HG03378 (cell line): ENCODE data around the gene PEA15.

Experiments used
- ATAC-seq: cut with Tn5 transposase; IDR thresholded peaks from one replicate; pipeline ENCODE4 v1.9.1; 2021; ENCODE audit warnings: mild to moderate bottlenecking, moderate library complexity; ENCODE audit not compliant: unreplicated experiment

PEA15 gene

GRCh38 chr1:160236806-160237205 is 31.6 kb downstream of the PEA15 start:
- no peak for ATAC-seq

GRCh38 chr1:160237558-160237957 is 32.4 kb downstream of the PEA15 start:
- ATAC-seq, result no peak

GRCh38 chr1:160238408-160238807 is 33.2 kb downstream of the PEA15 start:
- ATAC-seq, result no peak

- ATAC-seq, result no peak
These were observed 34.6 kb downstream of the PEA15 start for GRCh38 chr1:160239582-160240299.

GRCh38 chr1:160243767-160244166 is 38.6 kb downstream of the PEA15 start:
- ATAC-seq, result no peak

GRCh38 chr1:160244209-160244608 is 39.0 kb downstream of the PEA15 start:
- ATAC-seq, result no peak

GRCh38 chr1:160245434-160245833 is 40.2 kb downstream of the PEA15 start:
- ATAC-seq, result no peak

GRCh38 chr1:160247053-160247452 is 41.9 kb downstream of the PEA15 start:
- no peak for ATAC-seq

GRCh38 chr1:160251011-160251410 is 45.8 kb downstream of the PEA15 start:
- no peak for ATAC-seq

- ATAC-seq, result peak; percentile 80
These were observed 46.7 kb downstream of the PEA15 start for GRCh38 chr1:160251687-160252526.

- no peak for ATAC-seq
These were observed 50.7 kb downstream of the PEA15 start for GRCh38 chr1:160255781-160256300.

GRCh38 chr1:160256396-160257046 is 51.3 kb downstream of the PEA15 start:
- ATAC-seq, result no peak

- no peak for ATAC-seq
These were observed 52.3 kb downstream of the PEA15 start for GRCh38 chr1:160257411-160258015.

GRCh38 chr1:160258177-160258798 is 53.1 kb downstream of the PEA15 start:
- no peak for ATAC-seq

- ATAC-seq, result no peak
These were observed 55.5 kb downstream of the PEA15 start for GRCh38 chr1:160260406-160261382.

GRCh38 chr1:160261556-160261892 is 56.3 kb downstream of the PEA15 start:
- peak; percentile 24 for ATAC-seq

- ATAC-seq, result peak; percentile 75
These were observed 57.0 kb downstream of the PEA15 start, which contains the start of gene DCAF8 for GRCh38 chr1:160261893-160262794. Gene DCAF8 (minus strand): TSS chr1:160262549. CDS start chr1:160244008, 18,541 bp downstream.

GRCh38 chr1:160264795-160265307 is 59.7 kb downstream of the PEA15 start:
- ATAC-seq, result no peak
